Vagina (tissue), 2 donors: ENCODE measurements around the gene SLC35E3.

Experiments used
- POLR2A ChIP-seq, 2 donors: fragments of 450-650 bp; IDR thresholded peaks; one replicate each; pipeline ENCODE4 v1.6.1; 2017; ENCODE audit warnings: antibody characterized with exemption in 2 of 2, mild to moderate bottlenecking in 2 of 2, moderate library complexity in 2 of 2
- TF ChIP-seq, protein P1 (sequence below), 3 experiments: fragments of 450-650 bp in 2 of 3; fragments of 200-600 bp in 1 of 3; sonication (generic) in 1 of 3; IDR thresholded peaks; one replicate each; pipeline ENCODE4 v1.5.1; 2017 to 2019; ENCODE audit warnings: antibody characterized with exemption in 3 of 3, mild to moderate bottlenecking in 2 of 3, moderate library complexity in 2 of 3

DNA sequence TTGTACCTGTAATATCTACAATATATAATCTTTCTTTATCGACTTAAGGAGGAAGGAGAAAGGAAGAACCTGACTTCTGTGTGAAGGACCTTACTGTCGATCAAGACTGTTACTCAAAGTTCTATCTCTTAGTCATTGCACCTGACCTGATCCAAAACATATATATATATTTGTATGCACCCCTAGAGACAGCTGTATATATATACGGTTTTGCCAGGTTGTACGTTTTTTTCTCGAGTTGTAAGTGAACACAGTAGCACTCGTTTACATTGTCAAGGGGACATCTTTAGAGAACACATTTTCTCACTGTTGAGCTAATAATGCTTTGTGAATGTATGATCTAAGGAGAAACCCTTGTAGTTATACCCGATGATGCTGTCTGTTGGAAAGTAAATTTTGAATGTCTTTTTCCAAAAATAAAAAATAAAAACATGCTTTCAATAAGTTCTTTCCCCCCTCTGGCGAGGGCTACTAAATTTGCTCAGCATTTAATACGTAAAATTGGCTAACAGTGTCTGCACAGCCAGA is 536 bp upstream of the SLC35E3 start:
- TF ChIP-seq, protein P1, sequence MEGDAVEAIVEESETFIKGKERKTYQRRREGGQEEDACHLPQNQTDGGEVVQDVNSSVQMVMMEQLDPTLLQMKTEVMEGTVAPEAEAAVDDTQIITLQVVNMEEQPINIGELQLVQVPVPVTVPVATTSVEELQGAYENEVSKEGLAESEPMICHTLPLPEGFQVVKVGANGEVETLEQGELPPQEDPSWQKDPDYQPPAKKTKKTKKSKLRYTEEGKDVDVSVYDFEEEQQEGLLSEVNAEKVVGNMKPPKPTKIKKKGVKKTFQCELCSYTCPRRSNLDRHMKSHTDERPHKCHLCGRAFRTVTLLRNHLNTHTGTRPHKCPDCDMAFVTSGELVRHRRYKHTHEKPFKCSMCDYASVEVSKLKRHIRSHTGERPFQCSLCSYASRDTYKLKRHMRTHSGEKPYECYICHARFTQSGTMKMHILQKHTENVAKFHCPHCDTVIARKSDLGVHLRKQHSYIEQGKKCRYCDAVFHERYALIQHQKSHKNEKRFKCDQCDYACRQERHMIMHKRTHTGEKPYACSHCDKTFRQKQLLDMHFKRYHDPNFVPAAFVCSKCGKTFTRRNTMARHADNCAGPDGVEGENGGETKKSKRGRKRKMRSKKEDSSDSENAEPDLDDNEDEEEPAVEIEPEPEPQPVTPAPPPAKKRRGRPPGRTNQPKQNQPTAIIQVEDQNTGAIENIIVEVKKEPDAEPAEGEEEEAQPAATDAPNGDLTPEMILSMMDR (IDR thresholded peaks at IDR 0.05), result no peak
- no peak for TF ChIP-seq POLR2A (IDR thresholded peaks at IDR 0.05)
